HL-60 (cell line): ENCODE measurements around the gene RNF187.

Source experiments
- REST ChIP-seq: IDR thresholded peaks from 2 replicates; pipeline ENCODE4 v1.6.1; 2012; ENCODE audit warnings: low read depth; ENCODE audit not compliant: insufficient replicate concordance
- TF ChIP-seq, protein P1 (sequence below): IDR thresholded peaks from one replicate; pipeline ENCODE4 v1.5.1; 2011; ENCODE audit warnings: low read length, control low read depth, inconsistent platforms; ENCODE audit not compliant: insufficient read depth

DNA sequence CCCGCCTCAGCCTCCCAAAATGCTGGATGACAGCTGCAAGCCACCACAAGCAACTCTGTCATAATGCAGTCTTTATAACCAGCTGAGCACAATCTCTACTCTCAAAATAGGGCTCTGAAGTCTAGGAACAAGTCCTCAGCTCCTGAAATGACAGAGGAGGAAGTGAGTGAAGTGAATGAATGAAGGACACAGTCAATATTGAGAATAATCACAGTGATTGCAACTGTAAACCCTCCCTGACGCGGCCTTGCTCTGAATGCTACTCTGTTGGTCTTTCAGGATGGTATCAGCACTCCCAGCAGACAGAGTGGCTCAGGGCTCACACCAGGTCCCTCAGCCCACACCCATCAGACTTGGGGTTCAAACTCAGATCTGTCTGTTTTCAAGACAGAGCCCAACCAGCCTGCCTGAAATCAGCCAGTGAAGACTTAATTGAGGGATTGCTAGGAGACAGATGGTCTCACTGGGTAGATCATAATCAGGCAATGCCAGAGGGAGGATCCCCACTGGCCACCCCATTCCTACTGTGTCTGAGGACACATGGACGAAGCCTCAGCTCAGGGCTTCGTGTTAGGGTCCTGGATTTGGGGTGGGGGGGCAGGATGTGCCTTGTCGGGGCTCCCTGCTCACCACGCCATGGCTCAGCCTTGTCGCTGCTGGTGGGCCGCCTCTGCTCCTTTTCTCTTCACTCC is 20.9 kb downstream of the RNF187 start:
- TF ChIP-seq, protein P1, sequence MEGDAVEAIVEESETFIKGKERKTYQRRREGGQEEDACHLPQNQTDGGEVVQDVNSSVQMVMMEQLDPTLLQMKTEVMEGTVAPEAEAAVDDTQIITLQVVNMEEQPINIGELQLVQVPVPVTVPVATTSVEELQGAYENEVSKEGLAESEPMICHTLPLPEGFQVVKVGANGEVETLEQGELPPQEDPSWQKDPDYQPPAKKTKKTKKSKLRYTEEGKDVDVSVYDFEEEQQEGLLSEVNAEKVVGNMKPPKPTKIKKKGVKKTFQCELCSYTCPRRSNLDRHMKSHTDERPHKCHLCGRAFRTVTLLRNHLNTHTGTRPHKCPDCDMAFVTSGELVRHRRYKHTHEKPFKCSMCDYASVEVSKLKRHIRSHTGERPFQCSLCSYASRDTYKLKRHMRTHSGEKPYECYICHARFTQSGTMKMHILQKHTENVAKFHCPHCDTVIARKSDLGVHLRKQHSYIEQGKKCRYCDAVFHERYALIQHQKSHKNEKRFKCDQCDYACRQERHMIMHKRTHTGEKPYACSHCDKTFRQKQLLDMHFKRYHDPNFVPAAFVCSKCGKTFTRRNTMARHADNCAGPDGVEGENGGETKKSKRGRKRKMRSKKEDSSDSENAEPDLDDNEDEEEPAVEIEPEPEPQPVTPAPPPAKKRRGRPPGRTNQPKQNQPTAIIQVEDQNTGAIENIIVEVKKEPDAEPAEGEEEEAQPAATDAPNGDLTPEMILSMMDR = no peak
- no peak for TF ChIP-seq REST
